Ascending aorta (tissue), 2 donors: ENCODE results near the gene FAM114A2. TPM values are rescaled to one million over a fixed set of nuclear protein-coding genes. Genes with fewer than 3 reads are reported as not detected.

Source experiments
- DNase-seq, 2 donors: peaks; one replicate each; pipeline ENCODE4 v3.0.0-alpha.2; 2019; ENCODE audit warnings: low spot score in 2 of 2
- H3K27ac ChIP-seq, 2 donors: fragments of 200-600 bp; sonication (generic); one replicate each; pipeline ENCODE4 v1.5.1; 2016 to 2017; ENCODE audit warnings: mild to moderate bottlenecking in 1 of 2
- H3K27me3 ChIP-seq: fragments of 200-600 bp; sonication (generic); one replicate; pipeline ENCODE4 v1.5.1; 2017
- H3K36me3 ChIP-seq, 2 donors: fragments of 200-600 bp; sonication (generic); one replicate each; pipeline ENCODE4 v1.5.1; 2016
- H3K4me1 ChIP-seq, 2 donors: fragments of 200-600 bp; sonication (generic); one replicate each; pipeline ENCODE4 v1.5.1; 2016 to 2017; ENCODE audit warnings: mild to moderate bottlenecking in 1 of 2
- H3K4me3 ChIP-seq, 2 donors: fragments of 200-600 bp; sonication (generic); one replicate each; pipeline ENCODE4 v1.5.1; 2016 to 2017; ENCODE audit warnings: mild to moderate bottlenecking in 1 of 2
- H3K9me3 ChIP-seq, 2 donors: fragments of 200-600 bp; sonication (generic); one replicate each; pipeline ENCODE4 v1.5.1; 2016
- CTCF ChIP-seq, 3 experiments: fragments of 200-600 bp in 2 of 3; fragments of 450-650 bp in 1 of 3; sonication (generic) in 2 of 3; IDR thresholded peaks; one replicate each; pipeline ENCODE4 v1.5.1; 2016 to 2019; ENCODE audit warnings: antibody characterized with exemption in 3 of 3, mild to moderate bottlenecking in 1 of 3, moderate library complexity in 1 of 3
- intact Hi-C: fragments of 100-400 bp; cut with DNase I; formaldehyde crosslinking; loops from one replicate; pipeline ENCODE4 v1.15.1; 2023
- total RNA-seq: library from RNA; depleted of rRNA; stranded (reverse); fragments of >200 nt; gene quantifications from one replicate; pipeline ENCODE4 v1.1.0, GENCODE V29; 2016

Gene FAM114A2
- total RNA-seq, 1 donor from 2014 or later: 7.2 TPM

GRCh38 chr5:153953411-153953810 lies 85.3 kb downstream of the FAM114A2 start:
- no peak for TF ChIP-seq CTCF (IDR thresholded peaks at IDR 0.05)
- DNase-seq: no peak
- peak overlapping the region; percentile 77 to 79 for H3K27ac ChIP-seq
- H3K36me3 ChIP-seq: no peaks in the 10 kb centered on the region
- no peaks in the 10 kb centered on the region for H3K27me3 ChIP-seq
- peaks cover 3 to 6% of the 10 kb centered on the region in 2 donors for H3K4me1 ChIP-seq
- peaks cover 0 to 3% of the 10 kb centered on the region in 2 donors for H3K9me3 ChIP-seq
- intact Hi-C loops: loop anchor here (2.0 to 10.0 kb wide), 2 partner anchors 53 to 389 kb away; no protein-coding TSS in a partner anchor
- no peak overlapping the region for H3K4me3 ChIP-seq

- Histone ChIP-seq H3K9me3 (peaks cover 0 to 3% of the 10 kb centered on the region in 2 donors), H3K4me3 (no peak overlapping the region), H3K27me3 (no peaks in the 10 kb centered on the region), H3K27ac (peak overlapping the region; percentile 77 to 79), H3K4me1 (peaks cover 3 to 4% of the 10 kb centered on the region in 2 donors), H3K36me3 (no peaks in the 10 kb centered on the region)
- no peak for DNase-seq
- TF ChIP-seq CTCF (IDR thresholded peaks at IDR 0.05): no peak
- intact Hi-C loops: loop anchor here (2.0 to 10.0 kb wide), 2 partner anchors 52 to 388 kb away; no protein-coding TSS in a partner anchor
Observed at GRCh38 chr5:153952893-153953292, 85.8 kb downstream of the FAM114A2 start.

GRCh38 chr5:153952057-153952456 lies 86.7 kb downstream of the FAM114A2 start:
- Histone ChIP-seq H3K9me3 (peaks cover 0 to 3% of the 10 kb centered on the region in 2 donors), H3K27me3 (no peaks in the 10 kb centered on the region), H3K36me3 (no peaks in the 10 kb centered on the region), H3K4me1 (peaks cover 3 to 4% of the 10 kb centered on the region in 2 donors), H3K27ac (peak overlapping the region in 1 of 2 donors; percentile 79), H3K4me3 (no peak overlapping the region)
- intact Hi-C loops: loop anchor here (2.0 to 10.0 kb wide), 2 partner anchors 51 to 387 kb away; no protein-coding TSS in a partner anchor
- no peak for DNase-seq
- TF ChIP-seq CTCF (IDR thresholded peaks at IDR 0.05): no peak

GRCh38 chr5:153941265-153941664 lies 97.4 kb downstream of the FAM114A2 start:
- Histone ChIP-seq H3K4me1 (no peaks in the 10 kb centered on the region), H3K27ac (no peak overlapping the region), H3K4me3 (no peak overlapping the region), H3K27me3 (no peaks in the 10 kb centered on the region), H3K9me3 (peaks cover 19 to 31% of the 10 kb centered on the region in 2 donors), H3K36me3 (no peaks in the 10 kb centered on the region)
- no peak for DNase-seq
- intact Hi-C loops: no loop called here
- TF ChIP-seq CTCF (IDR thresholded peaks at IDR 0.05): no peak

Other genes with a start within 250 kb of the FAM114A2 start
- gene MFAP3, start 57 bp upstream of the FAM114A2 start, total RNA-seq: 58.4 TPM
- 52.3 TPM for gene GALNT10, start 151.8 kb upstream of the FAM114A2 start, total RNA-seq